ENCODE results near the gene MED13L.

DNA sequence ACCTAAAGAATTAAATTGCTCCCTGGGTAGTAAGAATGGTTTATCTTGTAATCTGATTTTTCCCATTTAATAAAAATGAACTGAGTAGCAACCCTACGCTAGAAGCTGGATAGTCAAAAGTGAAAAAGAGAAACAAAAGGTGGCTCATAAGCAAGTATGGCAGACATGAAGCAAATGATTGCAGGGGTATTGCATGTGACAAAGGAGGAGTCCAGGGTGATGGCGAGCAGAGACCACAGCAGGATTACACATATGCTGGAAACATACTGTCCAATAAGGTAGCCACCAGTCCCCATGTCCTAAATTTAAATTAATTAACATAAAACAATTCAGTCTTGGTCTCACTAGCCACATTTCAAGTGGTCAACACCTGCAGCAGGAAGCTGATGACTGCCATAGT, 283.8 kb downstream of the MED13L start:
- TF ChIP-seq, protein P1, sequence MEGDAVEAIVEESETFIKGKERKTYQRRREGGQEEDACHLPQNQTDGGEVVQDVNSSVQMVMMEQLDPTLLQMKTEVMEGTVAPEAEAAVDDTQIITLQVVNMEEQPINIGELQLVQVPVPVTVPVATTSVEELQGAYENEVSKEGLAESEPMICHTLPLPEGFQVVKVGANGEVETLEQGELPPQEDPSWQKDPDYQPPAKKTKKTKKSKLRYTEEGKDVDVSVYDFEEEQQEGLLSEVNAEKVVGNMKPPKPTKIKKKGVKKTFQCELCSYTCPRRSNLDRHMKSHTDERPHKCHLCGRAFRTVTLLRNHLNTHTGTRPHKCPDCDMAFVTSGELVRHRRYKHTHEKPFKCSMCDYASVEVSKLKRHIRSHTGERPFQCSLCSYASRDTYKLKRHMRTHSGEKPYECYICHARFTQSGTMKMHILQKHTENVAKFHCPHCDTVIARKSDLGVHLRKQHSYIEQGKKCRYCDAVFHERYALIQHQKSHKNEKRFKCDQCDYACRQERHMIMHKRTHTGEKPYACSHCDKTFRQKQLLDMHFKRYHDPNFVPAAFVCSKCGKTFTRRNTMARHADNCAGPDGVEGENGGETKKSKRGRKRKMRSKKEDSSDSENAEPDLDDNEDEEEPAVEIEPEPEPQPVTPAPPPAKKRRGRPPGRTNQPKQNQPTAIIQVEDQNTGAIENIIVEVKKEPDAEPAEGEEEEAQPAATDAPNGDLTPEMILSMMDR (conservative IDR thresholded peaks at IDR 0.05; ENCODE audit: low read depth, low read length), result no peak
- no peak for TF ChIP-seq EZH2 (IDR thresholded peaks at IDR 0.05; ENCODE audit: borderline replicate concordance, low read depth, low read length, poor library complexity, severe bottlenecking)

Data from A673 (cell line).